NCI-H510A (cell line): Measurements from ENCODE around the gene NKAIN1.
A peak's percentile ranks its signal among the peaks of the same experiment; 100 is the strongest.
"Not testable (repeated sequence)": the region's sequence is repeated elsewhere in the genome, so short reads cannot be mapped to it uniquely, and the experiment has no call there.

Experiments
- DNase-seq: peaks from one replicate; lab custom pipeline; 2025; lab: John Stamatoyannopoulos, UW

Gene NKAIN1

DNA sequence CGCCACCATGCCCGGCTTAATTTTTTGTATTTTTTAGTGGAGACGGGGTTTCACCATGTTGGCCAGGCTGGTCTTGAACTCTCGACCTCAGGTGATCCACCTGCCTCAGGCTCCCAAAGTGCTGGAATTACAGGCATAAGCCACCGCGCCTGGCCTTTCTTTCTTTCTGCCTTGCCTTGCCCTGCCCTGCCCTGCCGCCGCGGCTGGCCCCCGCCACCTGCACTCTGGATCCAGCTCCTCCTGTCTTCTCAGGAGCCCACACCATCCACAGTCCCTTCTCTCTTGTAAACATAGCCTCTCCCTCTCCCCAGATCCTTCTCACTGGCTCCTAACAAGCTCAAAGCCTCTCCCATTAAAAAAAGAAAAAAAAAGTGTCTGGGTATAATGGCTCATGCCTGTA, 44.4 kb downstream of the NKAIN1 start:
- not testable (repeated sequence) for DNase-seq

DNA sequence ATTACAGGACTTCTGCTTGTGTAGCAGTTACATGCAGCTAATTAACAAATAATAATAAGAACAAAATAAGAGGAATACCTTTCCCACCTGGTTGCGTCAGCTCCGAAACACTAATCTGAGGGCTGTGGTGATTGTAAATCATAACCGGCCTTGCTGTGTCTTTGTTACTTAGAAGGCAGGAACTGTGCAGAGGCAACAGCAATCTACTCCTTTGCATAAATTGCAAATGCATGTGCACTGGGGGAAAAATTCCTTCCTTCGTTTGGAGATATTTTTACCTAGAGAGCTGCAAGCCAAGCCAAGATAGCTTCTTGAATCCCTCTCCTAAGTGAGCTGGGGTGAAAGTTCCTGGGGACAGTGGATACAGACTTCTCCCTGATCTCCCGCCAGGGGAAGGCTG, 46.0 kb downstream of the NKAIN1 start:
- DNase-seq: no peak

DNA sequence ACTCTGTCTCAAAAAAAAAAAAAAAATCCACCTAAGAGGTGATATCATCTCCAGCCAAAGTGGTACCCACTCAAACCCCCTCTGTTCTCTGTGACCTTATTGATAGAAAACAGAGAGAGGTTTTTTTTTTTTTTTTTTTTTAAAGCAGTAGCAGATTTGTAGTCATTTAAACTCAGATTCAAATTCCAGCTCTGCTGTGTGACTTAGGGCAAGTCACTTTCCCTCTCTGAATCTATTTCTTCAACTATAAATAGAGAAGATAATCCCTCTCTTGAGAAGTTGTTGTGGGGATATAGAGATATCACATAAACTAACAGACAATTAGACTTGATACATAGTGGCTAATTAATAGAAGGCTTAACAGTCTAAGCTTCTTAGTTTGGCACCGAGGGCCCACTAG, 48.4 kb downstream of the NKAIN1 start:
- DNase-seq: no peak

- no peak for DNase-seq
Observed at GRCh38 chr1:31189696-31190674, 49.7 kb downstream of the NKAIN1 start.

GRCh38 chr1:31183927-31184554, 55.6 kb downstream of the NKAIN1 start:
- DNase-seq: peak; percentile 6

DNA sequence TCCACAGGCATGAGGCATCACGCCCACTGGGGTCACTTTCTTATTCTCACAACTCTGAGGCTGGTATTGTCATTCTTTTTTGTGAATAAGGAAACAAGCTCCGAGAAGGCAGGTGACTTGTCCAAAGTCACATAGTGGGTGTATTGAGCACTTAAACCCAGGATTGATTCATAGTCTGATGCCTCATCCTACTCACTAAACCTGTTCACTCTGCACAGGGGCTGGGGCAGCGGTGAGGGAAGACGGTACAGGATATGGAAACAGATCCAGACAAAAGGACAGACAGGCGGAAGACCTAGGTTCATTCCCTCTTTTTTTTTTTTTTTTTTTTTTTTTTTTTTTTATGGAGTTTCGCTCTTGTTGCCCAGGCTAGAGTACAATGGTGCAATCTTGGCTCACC, 56.6 kb downstream of the NKAIN1 start:
- DNase-seq: no peak

- DNase-seq: no peak
Observed at GRCh38 chr1:31182352-31182751, 57.3 kb downstream of the NKAIN1 start.

DNA sequence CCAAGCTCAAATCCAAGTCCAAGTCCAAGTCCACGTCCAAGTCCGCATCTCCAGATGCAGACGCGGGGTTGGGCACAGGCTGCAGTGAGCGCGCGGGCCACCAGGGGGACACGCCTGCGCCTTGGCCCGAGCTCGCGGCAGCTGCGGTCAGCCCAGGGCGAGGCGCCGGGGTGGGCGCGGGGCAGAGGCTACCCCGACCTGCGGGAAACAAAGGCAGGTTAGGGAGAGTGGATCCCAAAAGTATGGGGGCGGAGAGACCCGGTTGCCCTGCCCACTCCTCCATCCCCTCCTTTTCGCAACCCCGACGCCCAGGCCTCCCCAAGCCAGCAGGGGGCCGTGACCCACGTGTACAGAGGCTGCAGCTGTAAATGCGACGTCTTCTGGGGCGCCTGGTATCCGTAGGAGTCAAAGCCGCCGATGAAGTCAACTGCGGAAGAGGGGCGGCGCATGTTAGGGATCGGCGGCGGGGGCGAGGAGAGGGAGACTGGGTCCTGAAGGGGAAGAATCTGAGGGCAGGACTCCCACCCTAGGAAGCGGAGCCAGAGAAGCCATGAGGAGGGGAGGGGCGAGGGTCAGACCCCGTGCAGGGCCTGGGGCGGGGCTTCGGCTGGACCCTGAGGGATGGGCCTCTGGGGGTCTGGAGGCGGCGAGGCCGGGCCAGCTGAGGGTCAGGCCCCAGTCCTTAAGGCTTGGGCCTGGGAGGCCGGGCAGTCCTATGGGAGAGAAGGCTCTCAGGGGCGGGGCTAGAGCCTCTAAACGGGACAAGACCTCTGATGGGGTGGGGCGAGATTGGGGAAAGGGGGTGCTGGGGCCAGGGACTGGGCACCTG, 58.0 kb downstream of the NKAIN1 start:
- DNase-seq: no peak

GRCh38 chr1:31180338-31180737, 59.3 kb downstream of the NKAIN1 start:
- no peak for DNase-seq

- not testable (repeated sequence) for DNase-seq
Observed at GRCh38 chr1:31176291-31176690, 63.4 kb downstream of the NKAIN1 start.

DNA sequence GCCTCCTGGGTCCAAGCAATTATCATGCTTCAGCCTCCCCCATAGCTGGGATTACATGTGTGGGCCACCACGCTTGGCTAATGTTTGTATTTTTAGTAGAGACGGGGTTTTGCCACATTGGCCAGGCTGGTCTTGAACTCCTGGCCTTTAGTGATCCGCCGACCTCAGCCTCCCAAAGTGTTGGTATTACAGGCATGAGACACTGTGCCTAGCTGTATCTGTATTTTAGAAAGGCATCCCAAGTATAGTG, 69.3 kb downstream of the NKAIN1 start:
- DNase-seq: no peak

DNA sequence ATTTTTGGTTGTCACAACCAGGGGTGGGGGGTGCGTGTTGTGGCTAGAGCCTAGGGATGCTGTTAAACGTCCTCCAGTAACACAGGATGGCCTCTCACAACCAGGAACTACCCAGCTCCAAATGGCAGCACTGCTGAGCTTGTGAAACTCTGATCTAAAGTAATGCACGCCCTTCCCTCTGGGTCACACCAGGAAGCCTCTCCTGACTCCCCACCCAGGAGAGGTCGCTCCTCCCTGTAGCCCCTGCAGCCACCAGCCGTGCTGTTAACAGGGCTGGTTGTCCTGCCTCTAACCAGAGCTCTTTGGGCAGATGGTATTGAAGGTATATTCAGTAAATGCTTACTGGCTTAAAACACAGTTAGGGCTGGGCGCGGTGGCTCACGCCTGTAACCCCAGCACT, 73.2 kb downstream of the NKAIN1 start:
- DNase-seq: no peak

GRCh38 chr1:31164291-31164690, 75.4 kb downstream of the NKAIN1 start:
- no peak for DNase-seq

GRCh38 chr1:31163866-31164265, 75.8 kb downstream of the NKAIN1 start:
- no peak for DNase-seq

DNA sequence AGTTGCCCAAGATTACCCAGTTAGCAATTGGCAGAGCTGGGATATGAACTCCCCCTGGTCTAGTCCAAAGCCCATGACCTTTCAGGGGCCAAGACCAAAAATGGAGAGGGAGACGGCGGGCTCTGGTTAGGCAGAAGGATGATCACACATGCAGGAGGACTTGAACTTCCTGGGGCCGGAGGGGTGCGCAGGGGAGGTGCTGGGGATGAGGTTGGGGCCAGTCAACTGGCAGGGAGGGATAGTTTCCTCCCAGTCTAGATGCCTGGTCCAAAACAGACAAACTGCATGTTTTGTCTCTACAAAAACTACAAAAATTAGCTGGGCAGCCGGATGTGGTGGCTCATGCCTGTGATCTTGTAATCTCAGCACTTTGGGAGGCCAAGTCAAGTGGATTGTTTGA, 78.1 kb downstream of the NKAIN1 start:
- no peak for DNase-seq

- DNase-seq: no peak
Observed at GRCh38 chr1:31159869-31160611, 79.6 kb downstream of the NKAIN1 start.

- DNase-seq: no peak
Observed at GRCh38 chr1:31159323-31159722, 80.4 kb downstream of the NKAIN1 start.

DNA sequence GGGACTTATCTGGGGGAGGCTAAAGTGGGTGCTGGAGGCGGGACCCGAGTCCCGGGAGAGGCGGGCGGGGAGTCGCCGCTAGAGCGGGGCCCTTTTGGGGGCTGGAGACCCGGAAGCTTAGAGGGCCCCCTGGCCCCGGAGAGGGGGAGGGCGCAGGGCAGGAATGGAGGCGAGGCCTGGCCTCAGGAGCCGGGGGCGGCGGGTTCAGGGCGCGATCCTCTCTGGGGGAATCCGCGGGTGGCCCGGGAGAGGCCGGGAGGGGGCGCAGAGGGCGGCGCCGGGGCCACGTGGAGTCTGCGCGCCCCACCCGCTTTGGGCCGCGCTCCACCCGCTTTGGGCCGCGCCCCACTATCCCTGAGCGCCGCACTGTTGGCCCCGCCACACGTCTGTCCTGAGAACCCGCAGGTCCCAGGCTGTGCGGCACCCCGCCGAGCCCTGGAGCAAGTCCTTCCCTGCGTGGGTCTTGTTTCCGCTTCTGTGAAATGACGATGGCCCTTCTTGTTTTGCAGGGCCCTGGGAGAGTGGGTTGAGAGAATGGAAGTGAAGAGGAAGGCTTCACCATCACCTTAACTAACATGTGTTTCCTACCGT, 84.4 kb downstream of the NKAIN1 start:
- DNase-seq: no peak

- peak; percentile 55 for DNase-seq
Observed at GRCh38 chr1:31154632-31155215, 85.0 kb downstream of the NKAIN1 start.

GRCh38 chr1:31154000-31154631, 85.6 kb downstream of the NKAIN1 start:
- no peak for DNase-seq

DNA sequence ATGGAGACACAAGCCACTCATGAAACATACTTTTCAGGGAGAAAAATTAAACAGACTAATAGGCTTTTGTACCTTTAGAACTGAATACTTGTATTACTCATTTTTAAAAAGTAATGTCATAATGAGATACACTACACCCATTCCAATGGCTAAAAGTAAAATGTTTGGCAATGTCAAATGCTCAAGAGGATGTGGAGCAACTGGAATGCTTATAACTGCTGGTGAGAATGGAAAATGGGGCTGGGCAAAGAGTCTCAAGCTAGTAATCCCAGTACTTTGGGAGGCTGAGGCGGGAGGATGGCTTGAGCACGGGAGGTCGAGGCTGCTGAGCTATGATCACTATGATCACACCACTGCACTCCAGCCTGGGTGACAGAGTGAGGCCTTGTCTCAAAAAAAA, 86.3 kb downstream of the NKAIN1 start:
- DNase-seq: no peak
